Measurements from ENCODE around the gene FHL3.
"Not testable (repeated sequence)": the region's sequence is repeated elsewhere in the genome, so short reads cannot be mapped to it uniquely, and the experiment has no call there.

FHL3 gene

GRCh38 chr1:38032992-38033391 is 27.7 kb upstream of the FHL3 start:
- DNase-seq: not testable (repeated sequence)

- no peak for DNase-seq
Measured at GRCh38 chr1:38031513-38031866, 26.2 kb upstream of the FHL3 start.

GRCh38 chr1:38030596-38031512 is 25.5 kb upstream of the FHL3 start:
- DNase-seq: no peak

GRCh38 chr1:38029685-38030511 is 24.6 kb upstream of the FHL3 start:
- DNase-seq: peak; percentile 33 to 42

GRCh38 chr1:38029081-38029681 is 23.9 kb upstream of the FHL3 start:
- DNase-seq: no peak

GRCh38 chr1:38028671-38029070 is 23.4 kb upstream of the FHL3 start:
- DNase-seq: no peak

- no peak for DNase-seq
Measured at GRCh38 chr1:38028105-38028591, 22.8 kb upstream of the FHL3 start.

- no peak for DNase-seq
Measured at GRCh38 chr1:38027201-38028104, 22.1 kb upstream of the FHL3 start.

GRCh38 chr1:38026592-38027200 is 21.4 kb upstream of the FHL3 start:
- peak; percentile 40 to 50 for DNase-seq

- DNase-seq: no peak
Measured at GRCh38 chr1:38025664-38026063, 20.4 kb upstream of the FHL3 start.

GRCh38 chr1:38025233-38025632 is 19.9 kb upstream of the FHL3 start:
- no peak for DNase-seq

- DNase-seq: no peak
Measured at GRCh38 chr1:38022810-38023209, 17.5 kb upstream of the FHL3 start.

GRCh38 chr1:38021969-38022368 is 16.7 kb upstream of the FHL3 start:
- no peak for DNase-seq

GRCh38 chr1:38020396-38020795 is 15.1 kb upstream of the FHL3 start:
- DNase-seq: no peak

- peak; percentile 80 to 85 for DNase-seq
Measured at GRCh38 chr1:38018864-38019343, 13.6 kb upstream of the FHL3 start.

- no peak for DNase-seq
Measured at GRCh38 chr1:38015978-38016725, 10.8 kb upstream of the FHL3 start.

- DNase-seq: no peak
Measured at GRCh38 chr1:38014724-38015424, 9.6 kb upstream of the FHL3 start.

- peak in 1 of 2 experiments; percentile 63 for DNase-seq
Measured at GRCh38 chr1:38014171-38014570, 8.9 kb upstream of the FHL3 start.

GRCh38 chr1:38013227-38013622 is 7.9 kb upstream of the FHL3 start:
- DNase-seq: no peak

All from Kasumi-1 (cell line).